Astrocyte of the hippocampus (primary cell): ENCODE measurements around the gene TAF3.

Experiments
- DNase-seq: peaks from one replicate; pipeline ENCODE4 v3.0.0; 2011; ENCODE audit warnings: low read depth, low spot score

TAF3 gene

DNA sequence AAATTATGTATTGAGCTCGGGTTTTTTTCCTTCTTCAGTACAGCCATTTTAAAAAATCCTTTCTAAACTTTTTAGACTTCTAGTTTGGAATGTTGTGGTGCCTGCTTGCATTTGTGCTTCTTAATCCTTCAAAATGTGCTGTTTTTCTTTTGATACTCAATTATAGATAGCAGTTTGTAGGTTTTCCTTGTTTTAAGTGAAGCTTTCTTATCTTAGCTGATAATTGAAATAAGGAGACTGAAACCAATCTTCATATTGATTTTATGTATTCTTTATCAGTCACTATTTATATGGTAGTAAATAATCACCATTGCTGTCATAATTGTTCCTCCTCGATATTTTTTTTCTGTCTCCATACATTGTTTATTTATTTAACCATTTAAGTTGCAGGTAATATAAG, 56.6 kb downstream of the TAF3 start:
- DNase-seq = no peak

- DNase-seq = no peak
Observed at GRCh38 chr10:7876541-7877127, 58.3 kb downstream of the TAF3 start.

- DNase-seq = no peak
Observed at GRCh38 chr10:7881119-7881518, 62.8 kb downstream of the TAF3 start.

DNA sequence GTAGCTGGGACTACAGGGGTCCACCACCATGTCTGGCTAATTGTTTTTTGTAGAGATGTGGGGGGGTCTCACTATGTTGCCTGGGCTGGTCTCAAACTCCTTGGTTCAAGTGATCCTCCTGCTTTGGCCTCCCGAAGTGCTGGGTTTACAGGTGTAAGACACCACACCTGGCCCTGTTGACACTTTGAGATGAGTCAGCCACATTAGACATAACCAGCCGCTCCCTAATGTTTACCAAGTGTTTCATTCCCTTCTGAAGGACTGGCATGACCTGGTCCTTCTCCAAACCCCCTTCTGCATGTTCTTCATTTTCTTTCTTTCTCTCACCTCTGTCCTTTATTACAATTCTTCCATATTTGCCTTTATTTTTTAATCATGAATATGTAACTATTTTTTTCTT, 67.8 kb downstream of the TAF3 start:
- DNase-seq = no peak

GRCh38 chr10:7887174-7887816, 69.0 kb downstream of the TAF3 start:
- DNase-seq = peak; percentile 59

- no peak for DNase-seq
Observed at GRCh38 chr10:7889947-7890542, 71.7 kb downstream of the TAF3 start.

GRCh38 chr10:7890781-7891180, 72.5 kb downstream of the TAF3 start:
- DNase-seq = no peak

- peak; percentile 7 for DNase-seq
Observed at GRCh38 chr10:7891634-7892033, 73.3 kb downstream of the TAF3 start.

DNA sequence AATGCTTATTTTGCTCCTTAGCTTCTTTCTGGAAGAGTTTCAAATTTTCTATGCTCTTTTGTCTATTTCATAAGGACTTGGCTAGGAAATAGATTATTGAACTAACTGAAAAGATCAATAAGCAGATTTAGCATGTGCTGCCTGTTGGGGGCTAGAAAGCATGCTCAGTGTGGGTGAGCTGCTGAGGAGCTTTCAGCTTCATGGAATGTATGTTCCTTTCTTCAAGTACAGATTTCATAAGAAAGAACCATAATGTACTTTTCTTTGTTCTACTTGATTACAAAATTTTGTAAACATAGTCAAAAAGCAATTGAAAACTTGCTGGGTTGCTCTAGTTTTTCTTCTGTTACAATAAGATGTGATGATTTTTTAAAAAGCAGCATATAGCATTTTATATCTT, 73.8 kb downstream of the TAF3 start:
- DNase-seq = no peak

- DNase-seq = no peak
Observed at GRCh38 chr10:7895699-7896090, 77.4 kb downstream of the TAF3 start.

DNA sequence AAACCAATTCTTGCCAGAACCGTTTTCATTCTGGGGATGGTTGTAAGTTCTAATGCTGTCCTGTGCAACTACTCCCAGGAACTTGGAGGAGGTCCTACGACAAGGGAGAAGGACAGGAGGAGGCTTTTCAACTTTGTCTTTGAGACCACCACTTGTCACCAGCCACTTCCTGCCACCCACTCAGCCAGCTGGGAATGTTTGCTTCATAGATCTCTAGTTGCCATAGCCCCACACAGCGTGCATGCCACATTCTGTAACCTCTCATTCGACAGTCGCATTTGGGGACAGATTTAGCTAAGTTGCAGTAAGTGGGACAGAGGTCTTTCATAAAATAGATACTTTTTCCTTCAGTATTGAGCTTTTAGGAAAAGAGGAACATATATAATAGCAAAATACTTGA, 78.0 kb downstream of the TAF3 start:
- no peak for DNase-seq

GRCh38 chr10:7901256-7901655, 83.0 kb downstream of the TAF3 start:
- DNase-seq = no peak

- no peak for DNase-seq
Observed at GRCh38 chr10:7902413-7902812, 84.1 kb downstream of the TAF3 start.

DNA sequence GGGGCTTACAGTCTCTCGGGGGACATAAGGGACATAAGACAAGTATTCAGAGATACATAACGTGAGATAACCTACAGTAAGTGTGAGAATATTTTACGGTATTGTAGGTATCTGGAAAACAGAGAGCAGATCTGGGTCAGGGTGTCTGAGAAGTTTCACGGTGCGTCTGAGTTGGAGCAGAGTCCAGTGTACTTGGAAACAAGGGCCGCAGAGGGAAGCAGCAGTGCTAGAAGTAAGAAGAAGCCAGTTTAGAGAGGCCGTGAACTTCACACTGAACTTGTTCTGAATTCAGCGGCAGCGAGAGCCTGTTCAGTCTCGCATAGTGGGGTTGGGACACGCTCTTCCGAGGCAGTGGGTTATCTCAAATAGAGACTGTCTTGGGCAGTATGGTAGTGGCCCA, 85.5 kb downstream of the TAF3 start:
- DNase-seq = no peak

GRCh38 chr10:7906128-7906527, 87.8 kb downstream of the TAF3 start:
- DNase-seq = no peak

GRCh38 chr10:7908541-7909210, 90.4 kb downstream of the TAF3 start:
- DNase-seq = no peak

DNA sequence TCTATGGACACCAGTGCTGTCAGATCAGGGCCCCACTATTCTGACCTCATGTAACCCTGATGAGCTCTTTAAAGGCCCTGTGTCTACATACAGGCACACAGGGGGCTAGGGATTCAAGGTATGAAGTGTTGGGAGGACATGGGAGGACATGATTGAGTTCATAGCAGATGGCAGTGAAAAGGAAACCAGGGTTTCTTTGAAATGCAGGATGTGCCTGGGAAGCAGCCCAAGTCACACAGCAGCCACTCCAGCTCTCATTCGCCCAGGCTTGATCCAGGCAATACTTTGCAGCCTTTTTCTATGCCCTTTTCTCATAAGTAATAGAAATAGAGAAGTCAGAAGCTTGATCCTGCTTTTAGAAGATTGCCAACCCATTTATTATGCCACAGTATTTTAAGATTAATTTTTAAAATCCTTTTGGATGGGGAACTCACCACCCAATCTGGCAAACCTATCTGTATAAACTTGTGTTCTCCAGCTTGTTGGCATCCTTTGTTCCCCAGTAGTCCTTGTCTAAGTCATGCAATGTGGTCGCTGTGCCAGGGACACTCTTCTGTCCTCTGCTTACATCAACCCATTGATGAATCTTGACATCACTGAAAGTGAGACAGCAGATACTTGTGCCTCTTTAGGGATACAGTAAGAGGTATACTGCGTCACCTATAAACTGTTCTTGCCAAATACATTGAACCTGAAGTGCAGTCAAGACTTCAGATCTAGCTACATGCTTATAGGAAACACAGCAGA, 95.0 kb downstream of the TAF3 start:
- peak; percentile 8 for DNase-seq

DNA sequence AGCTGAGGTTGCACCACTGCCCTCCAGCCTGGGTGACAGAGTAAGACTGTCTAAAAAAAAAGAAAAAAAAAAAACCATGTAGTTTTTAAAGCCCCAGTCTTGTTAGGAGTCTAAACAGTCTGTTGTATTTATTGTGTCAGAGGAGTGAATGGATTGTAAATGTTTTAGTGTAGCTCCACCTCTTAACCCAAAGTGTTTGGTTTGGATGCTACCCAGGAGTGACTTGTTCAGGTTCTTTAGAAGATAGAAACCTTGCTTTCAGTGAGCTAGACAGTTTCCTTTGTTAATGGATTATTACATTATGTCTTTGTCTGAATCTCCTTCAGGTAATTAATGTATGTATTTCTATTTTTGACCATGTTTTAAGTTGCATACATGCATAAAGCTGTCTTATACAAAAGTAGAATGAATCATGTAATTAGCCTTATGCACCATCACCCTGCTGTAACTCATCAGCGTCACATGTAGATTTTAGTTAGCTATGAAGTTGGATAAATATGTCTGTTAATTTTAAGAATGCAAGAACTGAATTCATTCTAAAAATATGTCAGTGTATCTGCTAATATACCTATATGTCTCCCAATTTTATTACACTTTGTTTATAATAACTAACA, 97.7 kb downstream of the TAF3 start:
- DNase-seq = peak; percentile 83

DNA sequence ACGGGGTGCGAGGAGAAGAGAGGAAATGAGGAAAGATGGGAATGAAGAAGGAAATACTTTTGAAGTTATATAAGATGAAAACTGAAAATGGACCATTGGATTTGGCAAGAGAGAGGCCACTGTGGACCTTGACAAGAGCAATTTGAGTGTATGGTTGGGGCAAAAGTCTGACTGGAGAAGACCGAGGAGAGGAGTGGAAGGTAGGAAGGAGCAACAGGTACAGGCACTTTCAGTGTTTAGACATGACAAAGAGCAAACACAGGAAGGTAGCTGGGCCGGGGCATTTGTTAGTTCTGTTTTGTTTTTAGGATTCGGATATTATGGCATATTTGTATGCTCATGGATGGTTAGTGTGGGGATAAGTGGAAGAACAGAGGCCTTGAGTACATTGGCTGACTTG, 99.4 kb downstream of the TAF3 start:
- no peak for DNase-seq

GRCh38 chr10:7922707-7923106, 104.4 kb downstream of the TAF3 start:
- DNase-seq = no peak

DNA sequence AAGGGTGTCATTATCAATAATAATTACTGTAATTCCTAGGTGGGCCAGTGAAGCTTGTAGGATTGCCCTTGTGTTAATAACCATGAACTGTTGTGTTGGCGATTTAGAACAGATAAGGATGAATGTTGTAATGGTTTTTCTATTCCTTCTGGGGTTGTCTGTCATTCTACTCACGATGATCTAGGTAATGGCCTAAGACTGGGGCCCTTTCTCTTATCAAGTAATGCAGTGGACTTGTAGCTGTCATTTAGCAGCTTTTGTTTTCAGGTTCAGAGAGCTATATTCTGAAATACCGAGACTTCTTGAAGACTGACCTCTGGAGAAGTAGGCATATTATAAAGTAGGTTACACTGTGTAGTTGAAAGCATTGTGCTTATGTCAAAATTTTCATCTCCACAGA, 110.2 kb downstream of the TAF3 start:
- DNase-seq = no peak
